A673 (cell line): ENCODE measurements around the gene EXOC6.

ENCODE experiments used
- EZH2 ChIP-seq: fragments of 200-600 bp; sonication (generic); IDR thresholded peaks from 2 replicates; pipeline ENCODE4 v1.6.1; 2017; ENCODE audit warnings: borderline replicate concordance, low read depth, mild to moderate bottlenecking, mixed read lengths, antibody characterized with exemption, low read length; ENCODE audit not compliant: poor library complexity, severe bottlenecking
- TF ChIP-seq, protein P1 (sequence below): fragments of 300-800, 200-600 bp; sonication (generic); conservative IDR thresholded peaks from 2 replicates; pipeline ENCODE4 v1.5.1; 2017; ENCODE audit warnings: low read depth, mild to moderate bottlenecking, antibody characterized with exemption, low read length, moderate library complexity, mixed read lengths

DNA sequence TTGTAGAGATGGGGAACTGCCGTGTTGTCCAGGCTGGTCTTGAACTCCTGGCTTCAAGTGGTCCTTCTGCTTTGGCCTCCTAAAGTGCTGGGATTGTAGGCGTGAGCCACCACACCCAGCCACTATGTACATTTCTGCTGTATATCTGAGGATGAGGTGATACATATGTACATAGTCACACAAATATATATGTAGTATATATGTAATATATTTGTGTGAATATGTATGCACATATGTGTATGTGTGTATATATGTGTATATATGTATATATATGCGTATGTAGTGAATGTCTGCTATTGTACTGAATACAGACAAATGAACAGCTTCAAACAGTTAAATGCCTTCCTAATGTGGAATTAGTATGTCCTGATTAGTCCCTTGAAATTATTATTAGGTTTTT is 70.3 kb downstream of the EXOC6 start:
- TF ChIP-seq, protein P1, sequence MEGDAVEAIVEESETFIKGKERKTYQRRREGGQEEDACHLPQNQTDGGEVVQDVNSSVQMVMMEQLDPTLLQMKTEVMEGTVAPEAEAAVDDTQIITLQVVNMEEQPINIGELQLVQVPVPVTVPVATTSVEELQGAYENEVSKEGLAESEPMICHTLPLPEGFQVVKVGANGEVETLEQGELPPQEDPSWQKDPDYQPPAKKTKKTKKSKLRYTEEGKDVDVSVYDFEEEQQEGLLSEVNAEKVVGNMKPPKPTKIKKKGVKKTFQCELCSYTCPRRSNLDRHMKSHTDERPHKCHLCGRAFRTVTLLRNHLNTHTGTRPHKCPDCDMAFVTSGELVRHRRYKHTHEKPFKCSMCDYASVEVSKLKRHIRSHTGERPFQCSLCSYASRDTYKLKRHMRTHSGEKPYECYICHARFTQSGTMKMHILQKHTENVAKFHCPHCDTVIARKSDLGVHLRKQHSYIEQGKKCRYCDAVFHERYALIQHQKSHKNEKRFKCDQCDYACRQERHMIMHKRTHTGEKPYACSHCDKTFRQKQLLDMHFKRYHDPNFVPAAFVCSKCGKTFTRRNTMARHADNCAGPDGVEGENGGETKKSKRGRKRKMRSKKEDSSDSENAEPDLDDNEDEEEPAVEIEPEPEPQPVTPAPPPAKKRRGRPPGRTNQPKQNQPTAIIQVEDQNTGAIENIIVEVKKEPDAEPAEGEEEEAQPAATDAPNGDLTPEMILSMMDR, result no peak
- TF ChIP-seq EZH2, result no peak
